GM18867 (cell line): ENCODE measurements around the gene GBF1.

ENCODE experiments used
- ATAC-seq: cut with Tn5 transposase; IDR thresholded peaks from one replicate; pipeline ENCODE4 v1.9.1; 2021; ENCODE audit warnings: mild to moderate bottlenecking, moderate library complexity; ENCODE audit not compliant: unreplicated experiment

Gene GBF1

DNA sequence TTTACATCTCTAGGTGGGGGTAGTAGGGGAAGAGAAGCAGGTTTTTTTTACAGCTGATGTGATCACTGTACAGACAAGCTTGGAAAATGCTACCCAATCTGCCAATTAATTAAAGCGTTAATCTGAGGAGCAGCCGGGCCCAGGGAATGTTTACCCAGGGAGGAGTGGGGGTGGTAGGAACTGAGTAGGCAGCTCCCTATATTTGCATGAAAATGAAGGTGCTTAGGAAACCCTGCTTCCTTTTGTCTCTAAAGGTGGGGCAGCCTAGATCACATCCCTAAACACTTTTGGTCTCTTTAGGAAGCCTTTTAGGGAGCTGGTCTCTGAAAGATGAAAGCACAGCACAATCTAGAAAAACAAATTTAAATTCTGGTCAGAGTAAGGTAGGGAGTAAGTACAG, 97.1 kb downstream of the GBF1 start:
- ATAC-seq = no peak

DNA sequence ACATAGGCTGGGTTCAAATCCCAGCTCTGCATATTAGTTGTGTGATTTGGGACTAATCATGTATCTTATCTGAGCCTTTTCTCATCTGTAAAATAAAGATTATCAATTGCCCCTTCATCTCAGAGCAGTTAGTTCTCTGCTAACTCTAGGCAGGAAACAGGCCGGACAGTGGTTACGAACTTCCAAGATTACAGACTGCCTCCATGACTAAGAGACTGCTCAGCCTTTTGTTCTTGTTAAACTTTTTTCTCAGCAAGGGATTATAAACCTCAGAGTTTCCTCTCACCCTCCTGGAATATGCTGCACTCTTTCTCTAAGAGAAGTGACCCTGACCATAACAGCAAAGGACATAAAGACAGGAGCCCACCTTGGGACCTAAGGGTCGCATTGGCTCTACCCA, 97.6 kb downstream of the GBF1 start:
- ATAC-seq = no peak

DNA sequence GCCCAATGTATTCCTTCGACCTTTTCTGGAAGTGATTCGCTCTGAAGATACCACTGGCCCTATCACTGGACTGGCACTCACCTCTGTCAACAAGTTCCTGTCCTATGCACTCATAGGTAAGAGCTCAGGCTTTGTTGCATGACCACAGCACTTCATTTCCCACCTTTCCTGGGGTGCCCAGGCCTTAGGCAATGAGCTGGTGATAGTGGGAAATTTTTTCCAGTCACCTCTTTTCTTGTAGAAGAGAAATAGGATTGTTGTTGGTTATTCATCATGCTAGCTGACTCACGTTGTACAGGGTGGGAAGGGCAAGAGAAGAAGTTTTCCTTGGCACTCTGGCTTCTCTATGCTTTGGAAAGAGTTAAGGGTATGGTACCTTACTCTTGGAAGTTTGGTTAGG, 98.7 kb downstream of the GBF1 start:
- no peak for ATAC-seq

DNA sequence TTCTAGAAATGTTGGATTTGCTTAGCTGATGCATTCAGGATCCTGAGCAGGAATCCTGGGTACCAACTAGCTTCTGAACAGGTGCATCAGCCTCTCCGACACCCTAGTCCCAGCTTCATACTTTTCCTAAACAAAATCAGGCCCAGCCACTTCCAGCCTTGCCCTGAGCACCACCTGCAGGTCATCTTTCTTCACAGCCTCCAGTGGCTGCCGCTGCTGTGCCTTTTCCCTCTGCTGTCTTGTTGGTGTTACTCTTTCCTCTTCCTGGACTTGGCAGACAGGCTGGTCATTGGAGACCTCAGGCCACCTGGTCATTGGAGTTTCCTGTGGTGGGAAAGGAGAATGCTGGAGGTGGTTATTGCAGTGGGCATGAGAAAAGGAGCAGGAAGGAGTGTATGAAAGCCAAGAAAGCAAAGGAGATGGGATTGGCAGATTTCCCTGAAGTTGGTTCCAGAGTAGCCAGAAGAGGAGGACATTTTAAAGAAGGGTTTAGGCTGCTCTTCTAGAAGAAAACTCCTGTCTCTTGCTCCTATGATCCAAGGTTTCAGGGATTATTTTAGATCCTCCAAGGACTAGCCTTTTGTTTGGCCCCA, 102.0 kb downstream of the GBF1 start:
- no peak for ATAC-seq

DNA sequence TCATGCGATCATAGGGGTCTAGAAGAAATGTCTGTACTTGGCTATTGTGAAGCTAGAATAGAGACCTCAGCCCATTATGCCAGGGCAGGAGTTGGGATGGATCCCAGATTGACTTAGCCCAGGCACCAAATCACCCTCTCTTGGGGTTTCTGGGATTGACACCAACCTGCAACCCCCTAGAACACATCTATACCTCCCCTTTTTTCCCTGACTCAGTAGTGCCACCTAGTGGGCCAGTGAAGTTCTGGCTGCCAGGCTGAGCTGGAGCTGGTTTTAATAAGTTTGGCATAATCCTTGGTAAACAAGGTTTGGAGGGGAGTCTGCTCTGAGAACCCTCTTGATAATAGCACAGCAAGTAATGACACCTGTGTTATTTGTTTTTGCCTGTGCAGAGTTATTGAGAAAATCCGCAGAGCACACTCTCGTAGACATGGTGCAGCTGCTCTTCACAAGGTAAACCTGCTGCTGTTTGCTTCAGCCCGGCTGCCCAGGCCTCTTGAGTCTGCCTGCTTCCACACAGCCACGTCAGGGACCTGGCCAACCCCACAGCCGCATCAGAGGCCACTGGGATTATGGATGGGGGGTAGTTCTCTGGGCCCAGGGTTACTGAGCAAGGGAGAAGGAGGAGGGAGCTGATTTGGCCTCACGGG, 106.9 kb downstream of the GBF1 start:
- ATAC-seq = no peak

- no peak for ATAC-seq
Measured at GRCh38 chr10:102354451-102354850, 109.1 kb downstream of the GBF1 start.

- ATAC-seq = no peak
Measured at GRCh38 chr10:102358712-102359382, 113.5 kb downstream of the GBF1 start.

DNA sequence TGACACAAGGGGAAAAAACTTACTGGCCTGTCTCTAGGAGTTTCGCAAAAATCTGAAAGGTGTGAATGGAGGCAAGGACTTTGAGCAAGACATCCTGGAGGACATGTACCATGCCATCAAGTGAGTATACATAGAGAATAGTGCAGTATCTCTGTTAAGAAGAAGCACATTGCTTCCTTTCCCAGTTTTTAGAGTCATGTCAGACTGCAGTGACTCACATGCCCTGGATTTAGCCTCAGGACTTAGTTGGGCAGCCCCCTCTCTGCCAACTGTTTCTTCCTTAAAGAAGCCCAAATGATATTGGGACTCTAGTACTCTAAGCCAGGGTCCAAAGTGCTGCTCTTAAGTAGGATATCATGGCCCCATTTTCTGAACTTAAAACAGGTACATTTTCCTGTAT, 122.1 kb downstream of the GBF1 start:
- no peak for ATAC-seq

- no peak for ATAC-seq
Measured at GRCh38 chr10:102368077-102368476, 122.7 kb downstream of the GBF1 start.

GRCh38 chr10:102371295-102371694, 126.0 kb downstream of the GBF1 start:
- ATAC-seq = no peak

DNA sequence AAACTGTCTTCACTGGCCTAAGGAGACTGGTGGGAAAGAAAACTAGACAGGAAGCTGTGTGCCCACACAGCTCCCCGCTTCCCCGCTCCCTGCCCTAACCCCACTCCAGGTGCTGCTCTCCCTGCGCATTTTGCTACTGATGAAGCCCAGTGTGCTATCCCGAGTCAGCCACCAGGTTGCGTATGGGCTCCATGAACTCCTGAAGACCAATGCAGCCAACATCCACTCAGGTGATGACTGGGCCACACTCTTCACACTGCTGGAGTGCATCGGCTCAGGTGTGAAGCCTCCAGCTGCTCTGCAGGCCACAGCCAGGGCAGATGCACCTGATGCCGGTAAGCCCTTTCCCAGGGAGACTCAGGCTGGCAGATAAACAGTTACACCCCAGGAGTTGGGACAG, 129.9 kb downstream of the GBF1 start:
- no peak for ATAC-seq

DNA sequence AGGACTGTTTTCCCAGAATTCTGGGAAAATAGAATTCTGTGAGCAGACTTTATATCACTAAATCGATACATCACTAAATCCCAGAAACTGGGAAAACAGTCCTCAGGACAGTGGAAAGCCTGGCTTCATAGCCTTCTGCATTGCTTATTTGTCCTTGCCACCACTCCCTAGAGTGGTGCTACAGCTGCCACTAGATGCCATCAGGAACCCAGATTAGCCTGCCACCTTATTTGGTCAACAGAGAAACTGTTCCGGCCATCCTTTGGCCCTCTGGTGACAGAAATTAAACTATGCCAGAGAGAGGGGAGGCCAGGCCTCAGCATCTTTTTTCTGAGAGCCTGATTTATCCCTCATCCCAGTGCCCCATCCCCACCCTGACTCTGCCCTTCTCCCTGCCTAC, 130.5 kb downstream of the GBF1 start:
- ATAC-seq = no peak

DNA sequence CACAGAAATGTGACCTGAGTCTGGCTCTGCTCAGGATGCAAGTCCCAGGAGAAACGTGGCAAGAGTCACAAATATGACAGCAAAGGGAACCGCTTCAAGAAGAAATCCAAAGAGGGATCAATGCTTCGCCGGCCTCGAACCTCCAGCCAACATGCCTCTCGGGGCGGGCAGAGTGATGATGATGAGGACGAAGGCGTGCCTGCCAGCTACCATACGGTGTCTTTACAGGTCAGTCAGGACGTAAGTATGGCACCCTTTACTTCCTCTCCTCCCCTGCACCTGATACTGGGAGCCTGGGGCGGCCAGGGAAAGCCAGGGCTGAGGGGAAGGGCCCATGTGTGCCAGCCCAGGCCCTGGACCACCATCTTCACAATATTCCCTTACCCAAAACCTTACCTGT, 131.6 kb downstream of the GBF1 start:
- no peak for ATAC-seq

GRCh38 chr10:102379383-102379782, 134.1 kb downstream of the GBF1 start:
- ATAC-seq = no peak

DNA sequence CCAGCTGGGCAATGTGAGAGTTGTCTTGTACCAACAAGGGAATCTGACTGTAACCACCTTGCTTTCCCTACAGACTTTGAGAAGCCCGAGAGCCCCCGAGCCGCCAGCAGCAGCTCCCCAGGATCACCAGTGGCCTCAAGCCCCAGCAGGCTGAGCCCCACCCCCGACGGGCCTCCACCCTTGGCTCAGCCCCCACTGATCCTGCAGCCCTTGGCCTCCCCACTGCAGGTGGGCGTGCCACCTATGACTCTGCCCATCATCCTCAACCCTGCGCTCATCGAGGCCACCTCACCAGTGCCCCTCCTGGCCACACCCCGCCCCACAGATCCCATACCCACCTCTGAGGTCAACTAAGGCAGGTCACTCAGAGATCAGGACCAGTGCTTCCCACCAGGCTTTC, 136.7 kb downstream of the GBF1 start:
- no peak for ATAC-seq

DNA sequence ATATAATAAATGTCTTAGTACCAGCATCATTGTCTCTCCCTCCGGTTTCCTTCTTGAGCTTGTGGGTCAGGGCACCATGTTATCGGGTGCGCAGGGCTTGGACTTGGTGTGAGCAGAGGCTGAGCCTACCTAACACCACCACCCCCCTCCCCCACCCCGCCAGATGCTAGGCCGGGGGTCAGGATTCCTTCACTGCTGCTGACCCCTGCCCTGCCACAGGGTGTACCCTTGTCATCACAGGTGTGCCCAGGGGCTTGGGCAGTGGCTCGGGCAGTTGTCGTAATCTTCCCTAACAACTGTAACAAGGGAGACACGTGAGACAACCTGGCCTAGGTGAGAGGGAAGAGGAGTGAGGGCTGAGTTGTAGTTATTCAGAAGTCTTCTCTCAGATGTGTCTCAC, 137.5 kb downstream of the GBF1 start:
- no peak for ATAC-seq

DNA sequence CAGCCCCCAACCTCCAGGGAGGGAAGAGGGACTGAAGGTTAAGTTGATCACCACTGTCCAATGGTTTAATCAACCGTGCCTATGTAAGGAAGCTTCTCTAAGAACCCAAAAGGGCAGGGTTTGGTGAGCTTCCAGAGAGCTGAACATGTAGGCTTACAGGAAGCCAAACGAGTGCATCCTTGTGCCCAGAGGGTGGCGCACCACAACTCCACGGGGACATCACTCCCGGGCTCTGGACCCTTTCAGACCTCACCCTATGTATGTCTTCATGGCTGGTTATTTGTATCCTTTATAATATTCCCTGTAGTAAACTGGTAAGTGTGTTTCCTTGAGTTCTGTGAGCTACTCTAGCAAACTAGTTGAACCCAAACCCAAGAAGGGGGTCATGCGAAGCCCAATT, 138.7 kb downstream of the GBF1 start:
- ATAC-seq = no peak

DNA sequence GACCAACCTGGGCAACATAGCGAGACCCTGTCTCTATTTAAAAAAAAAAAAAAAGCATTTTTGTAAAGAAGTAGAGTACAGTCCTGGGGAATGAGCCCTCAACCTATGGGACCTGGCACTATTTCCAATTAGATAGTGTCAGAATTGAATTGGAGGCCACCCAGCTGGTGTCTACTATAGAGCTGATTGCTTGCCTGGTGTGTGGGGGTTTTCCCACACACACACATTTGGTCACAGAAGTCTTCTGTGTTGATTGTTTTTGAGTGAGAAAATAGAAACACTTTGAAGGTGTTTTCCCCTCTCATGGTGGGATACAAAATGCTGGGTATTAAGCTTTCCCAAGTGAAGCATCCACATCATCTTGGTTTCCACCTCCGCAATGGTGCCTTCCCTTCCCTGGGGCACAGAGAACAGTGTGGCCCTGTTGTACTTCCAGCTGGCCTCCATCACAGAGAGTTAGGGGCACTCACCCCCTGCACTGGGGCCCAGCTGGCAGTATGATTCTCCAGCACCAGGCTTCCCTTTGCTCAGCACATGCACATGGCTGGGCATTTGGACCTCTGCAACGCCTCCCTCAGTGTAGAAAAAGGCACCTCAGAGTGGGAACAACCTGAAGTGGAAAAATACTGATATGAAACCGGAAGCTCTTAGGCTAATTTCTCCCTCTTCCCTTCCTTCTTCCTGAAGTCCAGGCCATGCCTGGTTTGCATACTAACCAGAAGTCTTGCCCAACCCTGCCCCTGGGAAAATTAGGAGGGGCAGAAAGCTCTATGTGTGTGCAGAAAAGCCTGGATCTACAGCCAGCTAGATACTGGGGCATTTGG, 139.5 kb downstream of the GBF1 start:
- ATAC-seq = no peak

- no peak for ATAC-seq
Measured at GRCh38 chr10:102389894-102390293, 144.6 kb downstream of the GBF1 start.

GRCh38 chr10:102392306-102392705, 147.0 kb downstream of the GBF1 start:
- no peak for ATAC-seq

DNA sequence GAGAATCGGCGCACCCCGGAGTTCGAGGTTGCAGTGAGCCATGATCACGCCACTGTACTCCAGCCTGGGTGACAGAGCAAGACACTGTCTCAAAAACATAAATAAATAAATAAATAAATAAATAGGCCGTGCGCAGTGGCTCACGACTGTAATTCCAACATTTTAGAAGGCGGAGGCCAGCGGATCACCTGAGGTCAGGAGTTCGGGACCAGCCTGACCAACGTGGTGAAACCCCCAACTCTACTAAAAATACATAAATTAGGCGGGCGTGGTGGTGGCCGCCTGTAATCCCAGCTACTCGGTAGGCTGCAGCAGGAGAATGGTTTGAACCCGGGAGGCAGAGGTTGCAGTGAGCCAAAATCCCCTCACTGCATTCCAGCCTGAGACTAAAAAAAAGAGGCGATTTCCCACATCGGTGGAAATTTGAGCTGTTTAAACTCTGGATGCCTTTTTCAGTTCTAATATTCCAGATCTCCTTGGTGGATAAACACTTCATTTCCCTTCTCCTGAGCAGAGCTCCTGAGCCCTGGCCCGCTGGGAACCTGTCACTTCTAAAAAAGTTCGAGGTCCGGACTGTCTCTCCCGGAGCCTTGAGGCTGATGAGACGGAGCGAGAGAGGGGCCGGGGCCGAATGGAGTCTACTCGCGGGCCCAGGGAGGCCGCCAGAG, 148.2 kb downstream of the GBF1 start:
- no peak for ATAC-seq
